ENCODE data around the gene KIF21B.
A peak's percentile ranks its signal among the peaks of the same experiment; 100 is the strongest.

Gene KIF21B

GRCh38 chr1:201016943-201017827, 6.3 kb downstream of the KIF21B start:
- WGBS, result 82% methylated on average over 9 of the region's 9 CpGs
- no peak overlapping the region for H3K27ac ChIP-seq (ENCODE audit: low read depth, low read length)
- no peaks in the 10 kb centered on the region for H3K36me3 ChIP-seq (ENCODE audit: insufficient read depth, low read length)
- no peak overlapping the region for H3K4me3 ChIP-seq (ENCODE audit: low read length)
- peaks cover under 1% of the 10 kb centered on the region; the same call in 1 of the 2 replicates for H3K27me3 ChIP-seq (ENCODE audit: insufficient read depth, low read length)
- H3K9me3 ChIP-seq (ENCODE audit: insufficient read depth, low read depth, low read length), result no peaks in the 10 kb centered on the region
- H3K4me1 ChIP-seq (ENCODE audit: insufficient read depth, low read length), result peaks cover 43% of the 10 kb centered on the region
- H3K9ac ChIP-seq (ENCODE audit: low read depth, low read length), result no peak overlapping the region

DNA sequence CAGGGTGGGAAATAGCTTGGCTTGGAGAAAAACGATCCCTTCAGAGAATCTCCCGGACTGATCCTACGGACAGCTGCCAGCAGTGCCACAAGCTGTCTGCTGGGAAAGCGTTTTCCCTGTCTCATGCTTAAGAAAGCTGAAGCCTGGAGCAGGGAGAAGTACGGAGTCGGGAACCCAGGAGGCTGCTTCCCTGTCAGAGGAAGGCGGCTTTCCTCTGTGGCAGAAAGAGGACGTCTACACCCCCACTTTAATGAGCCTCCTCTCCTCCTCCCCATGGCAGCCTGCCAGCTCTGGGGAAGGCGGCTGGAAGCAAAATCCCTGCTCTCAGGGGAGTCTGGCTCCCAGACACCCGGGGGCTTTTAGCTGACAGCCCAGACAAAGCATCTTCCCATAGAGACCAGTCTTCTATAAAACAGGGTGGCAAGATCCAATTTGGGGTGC, 7.3 kb downstream of the KIF21B start:
- no peaks in the 10 kb centered on the region for H3K27me3 ChIP-seq (ENCODE audit: insufficient read depth, low read length)
- no peak overlapping the region for H3K27ac ChIP-seq (ENCODE audit: low read depth, low read length)
- no peak overlapping the region for H3K4me3 ChIP-seq (ENCODE audit: low read length)
- peaks cover 35% of the 10 kb centered on the region for H3K4me1 ChIP-seq (ENCODE audit: insufficient read depth, low read length)
- H3K36me3 ChIP-seq (ENCODE audit: insufficient read depth, low read length), result no peaks in the 10 kb centered on the region
- no peaks in the 10 kb centered on the region for H3K9me3 ChIP-seq (ENCODE audit: insufficient read depth, low read depth, low read length)
- WGBS, result 70% methylated on average over 10 of the region's 10 CpGs
- no peak overlapping the region for H3K9ac ChIP-seq (ENCODE audit: low read depth, low read length)

DNA sequence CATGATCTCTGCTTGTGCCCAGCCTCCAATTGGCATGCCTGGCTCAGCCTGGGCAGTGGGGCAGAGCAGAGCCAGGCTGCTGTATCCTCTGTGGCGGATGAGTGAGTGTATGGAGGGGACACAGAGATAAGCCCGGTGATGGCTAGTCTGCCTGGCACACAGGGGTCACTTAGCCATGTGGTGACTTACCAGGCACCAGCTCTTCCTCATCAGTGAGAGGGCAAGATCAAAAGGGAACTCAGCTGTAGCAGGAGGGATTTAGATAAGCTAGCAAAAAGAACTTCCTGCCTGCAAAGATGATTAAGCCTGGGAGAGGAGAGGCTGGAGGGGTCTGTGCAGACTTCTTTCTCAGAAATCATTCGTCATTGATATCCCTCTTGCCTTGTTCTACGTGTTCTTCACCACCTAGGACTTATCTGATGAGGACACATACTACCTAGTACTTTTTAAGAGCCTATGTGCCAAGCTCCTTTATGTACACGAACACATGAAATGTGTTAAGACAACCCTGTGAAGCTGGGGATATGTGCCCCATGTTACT, 7.9 kb downstream of the KIF21B start:
- Histone ChIP-seq H3K27ac (ENCODE audit: low read depth, low read length) (no peak overlapping the region), H3K27me3 (ENCODE audit: insufficient read depth, low read length) (no peaks in the 10 kb centered on the region), H3K4me1 (ENCODE audit: insufficient read depth, low read length) (peaks cover 31% of the 10 kb centered on the region), H3K9me3 (ENCODE audit: insufficient read depth, low read depth, low read length) (no peaks in the 10 kb centered on the region), H3K4me3 (ENCODE audit: low read length) (no peak overlapping the region), H3K36me3 (ENCODE audit: insufficient read depth, low read length) (no peaks in the 10 kb centered on the region), H3K9ac (ENCODE audit: low read depth, low read length) (no peak overlapping the region)
- WGBS, result 79% methylated on average over 5 of the region's 5 CpGs

- H3K9ac ChIP-seq (ENCODE audit: low read depth, low read length), result no peak overlapping the region
- H3K4me3 ChIP-seq (ENCODE audit: low read length), result no peak overlapping the region
- no peaks in the 10 kb centered on the region for H3K27me3 ChIP-seq (ENCODE audit: insufficient read depth, low read length)
- H3K36me3 ChIP-seq (ENCODE audit: insufficient read depth, low read length), result no peaks in the 10 kb centered on the region
- no peaks in the 10 kb centered on the region for H3K9me3 ChIP-seq (ENCODE audit: insufficient read depth, low read depth, low read length)
- H3K4me1 ChIP-seq (ENCODE audit: insufficient read depth, low read length), result peaks cover 31% of the 10 kb centered on the region
- WGBS, result 91% methylated on average over 3 of the region's 3 CpGs
- H3K27ac ChIP-seq (ENCODE audit: low read depth, low read length), result no peak overlapping the region
These were observed 8.7 kb downstream of the KIF21B start for GRCh38 chr1:201014816-201015200.

GRCh38 chr1:201013991-201014815, 9.3 kb downstream of the KIF21B start:
- Histone ChIP-seq H3K4me3 (ENCODE audit: low read length) (no peak overlapping the region), H3K27ac (ENCODE audit: low read depth, low read length) (no peak overlapping the region), H3K9ac (ENCODE audit: low read depth, low read length) (0 out of 2 replicates have a peak overlapping the region, but pooled peaks have one; percentile 22), H3K27me3 (ENCODE audit: insufficient read depth, low read length) (no peaks in the 10 kb centered on the region), H3K9me3 (ENCODE audit: insufficient read depth, low read depth, low read length) (no peaks in the 10 kb centered on the region), H3K36me3 (ENCODE audit: insufficient read depth, low read length) (no peaks in the 10 kb centered on the region), H3K4me1 (ENCODE audit: insufficient read depth, low read length) (peaks cover 29% of the 10 kb centered on the region)
- 76% methylated on average over 33 of the region's 33 CpGs for WGBS

DNA sequence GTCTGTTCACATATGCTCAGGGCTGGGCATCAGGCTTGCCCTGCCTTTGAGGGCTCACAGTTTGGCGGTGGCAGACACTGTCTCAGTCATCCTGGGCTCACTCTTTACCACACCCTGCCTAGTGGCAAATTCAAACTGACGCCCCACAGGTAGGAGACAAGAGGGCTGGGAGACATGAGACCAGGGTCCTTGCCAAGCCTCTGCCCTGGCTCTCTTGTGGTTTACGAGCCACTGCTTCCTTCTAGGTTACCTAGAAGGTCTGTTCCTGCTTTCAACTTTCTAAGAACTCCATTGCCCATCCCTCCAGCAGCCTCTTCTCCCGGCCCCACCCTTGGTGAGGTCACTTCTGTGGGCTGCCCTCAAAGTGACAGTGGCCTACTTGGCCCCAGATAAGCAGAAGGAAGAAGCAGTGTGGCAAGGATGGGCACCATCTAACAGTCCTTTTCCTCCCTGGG, 10.5 kb downstream of the KIF21B start:
- no peak overlapping the region for H3K4me3 ChIP-seq (ENCODE audit: low read length)
- 88% methylated on average over 4 of the region's 4 CpGs for WGBS
- H3K9ac ChIP-seq (ENCODE audit: low read depth, low read length), result no peak overlapping the region
- no peaks in the 10 kb centered on the region for H3K9me3 ChIP-seq (ENCODE audit: insufficient read depth, low read depth, low read length)
- H3K27ac ChIP-seq (ENCODE audit: low read depth, low read length), result no peak overlapping the region
- H3K4me1 ChIP-seq (ENCODE audit: insufficient read depth, low read length), result peaks cover 29% of the 10 kb centered on the region
- H3K27me3 ChIP-seq (ENCODE audit: insufficient read depth, low read length), result no peaks in the 10 kb centered on the region
- no peaks in the 10 kb centered on the region for H3K36me3 ChIP-seq (ENCODE audit: insufficient read depth, low read length)

GRCh38 chr1:201011616-201012015, 11.9 kb downstream of the KIF21B start:
- H3K27me3 ChIP-seq (ENCODE audit: insufficient read depth, low read length), result no peaks in the 10 kb centered on the region
- H3K36me3 ChIP-seq (ENCODE audit: insufficient read depth, low read length), result no peaks in the 10 kb centered on the region
- no peak overlapping the region for H3K27ac ChIP-seq (ENCODE audit: low read depth, low read length)
- peaks cover 21% of the 10 kb centered on the region for H3K4me1 ChIP-seq (ENCODE audit: insufficient read depth, low read length)
- 81% methylated on average over 3 of the region's 3 CpGs for WGBS
- no peak overlapping the region for H3K4me3 ChIP-seq (ENCODE audit: low read length)
- no peaks in the 10 kb centered on the region for H3K9me3 ChIP-seq (ENCODE audit: insufficient read depth, low read depth, low read length)
- no peak overlapping the region for H3K9ac ChIP-seq (ENCODE audit: low read depth, low read length)

GRCh38 chr1:201009962-201010645, 13.4 kb downstream of the KIF21B start:
- no peaks in the 10 kb centered on the region for H3K27me3 ChIP-seq (ENCODE audit: insufficient read depth, low read length)
- WGBS, result 73% methylated on average over 11 of the region's 11 CpGs
- 0 out of 2 replicates have a peak, but pooled peaks cover 4% of the 10 kb centered on the region for H3K36me3 ChIP-seq (ENCODE audit: insufficient read depth, low read length)
- no peaks in the 10 kb centered on the region for H3K9me3 ChIP-seq (ENCODE audit: insufficient read depth, low read depth, low read length)
- H3K4me1 ChIP-seq (ENCODE audit: insufficient read depth, low read length), result peaks cover 18% of the 10 kb centered on the region
- no peak overlapping the region for H3K4me3 ChIP-seq (ENCODE audit: low read length)
- 0 out of 2 replicates have a peak overlapping the region, but pooled peaks have one; percentile 26 for H3K9ac ChIP-seq (ENCODE audit: low read depth, low read length)
- no peak overlapping the region for H3K27ac ChIP-seq (ENCODE audit: low read depth, low read length)

DNA sequence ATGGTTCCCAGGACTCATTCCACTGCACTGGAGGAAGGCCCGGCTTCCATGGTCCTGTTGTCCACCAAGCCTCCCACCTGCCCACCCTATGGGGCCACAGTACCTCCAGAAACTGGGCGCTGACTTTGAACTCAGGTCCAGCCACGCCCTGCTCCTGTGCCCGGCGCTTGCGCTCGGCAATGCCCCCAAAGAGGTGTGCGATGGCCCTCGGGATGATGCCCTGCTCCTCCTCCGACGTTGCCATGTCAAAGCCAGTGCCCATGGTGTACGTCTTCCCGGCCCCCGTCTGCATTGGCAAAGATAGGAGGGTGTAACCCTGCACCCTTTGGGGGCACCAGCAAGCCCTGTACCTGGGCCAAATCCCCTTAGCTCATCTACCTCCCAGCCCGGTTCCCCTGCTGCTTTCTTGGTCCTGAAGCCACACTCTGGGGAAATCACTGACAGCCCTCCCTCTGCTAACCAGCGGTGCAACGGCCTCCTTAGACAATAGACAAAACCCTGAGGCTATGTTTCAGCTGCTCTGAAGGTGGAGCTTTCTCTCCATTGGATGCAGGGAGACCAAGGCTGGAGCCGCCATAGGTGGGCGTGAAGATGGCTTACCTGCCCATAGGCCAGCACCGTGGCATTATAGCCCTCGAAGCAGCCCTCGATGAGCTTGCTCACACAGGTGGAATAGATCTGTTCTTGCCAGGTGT, 14.7 kb downstream of the KIF21B start:
- Histone ChIP-seq H3K9me3 (ENCODE audit: insufficient read depth, low read depth, low read length) (no peaks in the 10 kb centered on the region), H3K4me3 (ENCODE audit: low read length) (no peak overlapping the region), H3K27ac (ENCODE audit: low read depth, low read length) (no peak overlapping the region), H3K4me1 (ENCODE audit: insufficient read depth, low read length) (peaks cover 9% of the 10 kb centered on the region), H3K9ac (ENCODE audit: low read depth, low read length) (no peak overlapping the region), H3K27me3 (ENCODE audit: insufficient read depth, low read length) (no peaks in the 10 kb centered on the region), H3K36me3 (ENCODE audit: insufficient read depth, low read length) (0 out of 2 replicates have a peak, but pooled peaks cover 5% of the 10 kb centered on the region)
- WGBS, result 90% methylated on average over 22 of the region's 22 CpGs

DNA sequence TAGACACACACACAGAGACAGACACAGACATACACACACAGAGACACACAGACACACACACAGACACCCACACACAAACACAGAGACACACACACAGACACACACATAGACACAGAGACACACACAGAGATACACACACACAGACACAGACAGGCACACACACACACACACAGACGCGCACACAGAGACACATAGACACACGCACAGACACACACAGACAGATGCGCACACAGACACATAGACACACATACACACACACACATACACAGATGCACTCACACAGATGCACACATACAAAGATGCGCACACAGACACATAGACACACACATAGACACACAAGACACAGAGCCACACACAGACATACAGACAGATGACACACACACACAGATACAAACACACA, 16.0 kb downstream of the KIF21B start:
- Histone ChIP-seq H3K4me1 (ENCODE audit: insufficient read depth, low read length) (peaks cover 9% of the 10 kb centered on the region), H3K9ac (ENCODE audit: low read depth, low read length) (no peak overlapping the region), H3K27me3 (ENCODE audit: insufficient read depth, low read length) (no peaks in the 10 kb centered on the region), H3K4me3 (ENCODE audit: low read length) (no peak overlapping the region), H3K9me3 (ENCODE audit: insufficient read depth, low read depth, low read length) (no peaks in the 10 kb centered on the region), H3K36me3 (ENCODE audit: insufficient read depth, low read length) (peaks cover 8% of the 10 kb centered on the region; the same call in 1 of the 2 replicates), H3K27ac (ENCODE audit: low read depth, low read length) (no peak overlapping the region)
- 94% methylated on average over 5 of the region's 5 CpGs for WGBS
